ENCODE results near the gene HUWE1.

HUWE1 gene

DNA sequence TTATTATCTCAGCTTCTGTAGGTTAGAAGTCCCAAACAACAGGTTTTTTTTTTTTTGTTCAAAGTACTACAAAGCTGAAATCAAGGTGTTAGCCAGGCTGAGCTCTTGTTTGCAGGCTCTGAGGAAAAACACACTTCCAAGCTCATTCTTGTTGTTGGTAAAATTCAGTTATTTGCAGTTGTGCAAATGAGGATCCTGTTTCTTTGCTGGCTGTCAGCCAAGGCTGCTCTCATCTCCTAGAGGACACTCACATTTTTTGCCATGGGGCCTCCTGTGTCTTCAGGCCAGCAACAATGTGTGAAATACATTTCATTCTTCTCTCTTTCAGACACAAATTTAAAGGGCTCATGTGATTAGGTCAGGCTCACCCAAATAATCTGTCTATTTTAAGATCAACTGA is 192.1 kb downstream of the HUWE1 start:
- no peak for DNase-seq (ENCODE audit: low spot score)

DNA sequence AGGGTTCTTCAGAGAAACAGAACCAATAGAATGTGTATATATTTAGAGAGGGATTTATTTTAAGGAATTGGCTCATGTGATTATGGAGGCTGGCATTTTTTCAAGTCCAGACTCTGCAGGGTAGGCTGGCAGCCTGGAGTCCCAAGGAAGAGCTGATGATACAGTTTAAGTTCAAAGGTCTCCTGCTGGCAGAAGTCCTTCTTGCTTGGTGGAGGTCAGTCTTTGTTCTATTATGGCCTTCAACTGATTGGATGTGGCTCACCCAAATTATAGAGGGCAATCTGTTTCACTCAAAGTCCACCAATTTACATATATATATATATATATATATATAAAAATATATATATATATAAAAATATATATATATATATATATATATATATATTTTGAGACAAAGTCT is 200.2 kb downstream of the HUWE1 start:
- no peak for DNase-seq (ENCODE audit: low spot score)

DNA sequence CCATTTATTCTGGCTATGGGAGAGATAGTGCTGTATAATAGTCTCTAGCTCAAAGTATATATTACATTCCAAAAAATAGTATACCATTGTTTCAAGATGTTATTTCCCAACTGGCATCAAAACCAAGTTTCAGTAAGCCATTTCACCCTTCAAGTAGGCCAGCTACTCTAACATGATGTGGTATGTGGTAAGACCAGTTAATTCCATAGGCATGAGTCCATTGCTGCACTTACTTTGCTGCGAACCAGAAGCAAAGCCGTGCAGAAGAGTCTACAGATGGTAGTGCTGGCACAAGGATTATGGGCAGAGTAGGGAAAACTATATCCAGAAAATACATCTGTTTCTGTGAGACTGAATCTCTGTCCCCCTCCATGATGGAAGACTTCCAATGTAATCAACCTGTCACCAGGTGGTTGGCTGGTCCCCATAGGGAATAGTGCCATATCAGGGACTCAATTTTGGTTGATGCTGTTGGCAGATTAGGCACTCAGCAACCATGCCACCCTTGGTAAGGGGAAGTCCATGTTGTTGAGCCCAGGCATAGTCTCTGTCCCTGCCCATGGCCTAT is 202.6 kb downstream of the HUWE1 start:
- DNase-seq (ENCODE audit: low spot score), result no peak

DNA sequence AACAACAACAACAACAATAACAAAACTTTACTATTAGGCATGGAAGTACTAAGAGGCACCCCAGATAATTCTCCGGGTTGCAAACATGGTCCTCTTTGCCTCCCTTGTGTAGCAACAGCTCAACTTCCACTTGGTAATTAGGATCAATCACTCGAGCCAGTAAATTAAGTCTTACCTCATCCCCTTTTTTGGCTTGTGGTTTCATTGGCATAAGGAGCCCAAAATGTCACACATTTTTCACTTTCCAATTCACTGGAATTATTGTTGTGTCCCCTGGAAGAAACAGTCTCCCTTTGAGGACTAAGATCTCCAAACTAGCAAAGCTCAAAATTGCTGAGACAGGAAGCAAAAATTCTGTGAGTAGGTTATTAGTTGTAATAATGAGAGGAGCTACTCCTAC is 203.1 kb downstream of the HUWE1 start:
- DNase-seq (ENCODE audit: low spot score), result no peak

Measured in left forelimb (tissue), 1 donor.